Effector memory CD4-positive, alpha-beta T cell (primary cell): Measurements from ENCODE around the gene GALNTL6.

Source experiments
- DNase-seq, 3 donors: peaks; one replicate each; pipeline ENCODE4 v3.0.0-alpha.2; 2020
- H3K27ac ChIP-seq: 2 replicates; pipeline ENCODE4 v1.7.0; 2013; ENCODE audit warnings: mild to moderate bottlenecking, low read length, moderate library complexity; ENCODE audit not compliant: insufficient read depth, poor library complexity, severe bottlenecking
- H3K27me3 ChIP-seq: replicated peaks from 2 replicates; pipeline ENCODE4 v1.7.0; 2013; ENCODE audit warnings: mild to moderate bottlenecking, low read length; ENCODE audit not compliant: insufficient read depth, control insufficient read depth, poor library complexity, severe bottlenecking
- H3K36me3 ChIP-seq: 2 replicates; pipeline ENCODE4 v1.7.0; 2013; ENCODE audit warnings: mild to moderate bottlenecking, low read length, moderate library complexity; ENCODE audit not compliant: control insufficient read depth, insufficient read depth
- H3K4me1 ChIP-seq: 2 replicates; pipeline ENCODE4 v1.7.0; 2013; ENCODE audit warnings: low read length, mild to moderate bottlenecking; ENCODE audit not compliant: control insufficient read depth, insufficient read depth, poor library complexity, severe bottlenecking
- H3K4me3 ChIP-seq: 2 replicates; pipeline ENCODE4 v1.7.0; 2013; ENCODE audit warnings: low read length, low read depth, mild to moderate bottlenecking; ENCODE audit not compliant: insufficient read depth, poor library complexity, severe bottlenecking
- H3K9me3 ChIP-seq: 2 replicates; pipeline ENCODE4 v1.7.0; 2013; ENCODE audit warnings: mild to moderate bottlenecking, low read length, moderate library complexity; ENCODE audit not compliant: control insufficient read depth

Gene GALNTL6

GRCh38 chr4:172806841-172807240 lies 993.6 kb downstream of the GALNTL6 start:
- no peaks in the 10 kb centered on the region for H3K9me3 ChIP-seq
- no peak for DNase-seq
- H3K27ac ChIP-seq, result no peak overlapping the region
- H3K27me3 ChIP-seq, result no peaks in the 10 kb centered on the region
- H3K36me3 ChIP-seq, result no peaks in the 10 kb centered on the region
- no peaks in the 10 kb centered on the region for H3K4me1 ChIP-seq
- no peak overlapping the region for H3K4me3 ChIP-seq

- Histone ChIP-seq H3K4me3 (no peak overlapping the region), H3K9me3 (no peaks in the 10 kb centered on the region), H3K27ac (no peak overlapping the region), H3K4me1 (no peaks in the 10 kb centered on the region), H3K27me3 (no peaks in the 10 kb centered on the region), H3K36me3 (no peaks in the 10 kb centered on the region)
- DNase-seq, result no peak
These were observed 995.0 kb downstream of the GALNTL6 start for GRCh38 chr4:172808196-172808595.

DNA sequence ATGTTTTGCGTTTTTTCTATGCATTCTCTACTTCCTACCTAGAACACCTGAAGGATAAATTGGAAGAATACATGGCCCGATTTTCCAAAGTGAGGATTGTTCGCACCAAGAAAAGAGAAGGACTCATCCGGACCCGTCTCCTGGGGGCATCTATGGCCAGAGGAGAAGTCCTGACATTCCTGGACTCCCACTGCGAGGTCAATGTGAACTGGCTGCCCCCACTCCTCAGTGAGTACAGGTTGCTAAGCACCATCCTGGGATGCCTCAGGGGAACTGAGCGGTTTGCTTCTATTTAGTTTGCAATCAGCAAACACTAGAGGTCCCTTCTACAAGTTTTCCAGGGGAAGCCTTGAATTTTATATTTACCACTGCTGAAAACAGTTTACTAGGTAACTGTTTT lies 996.1 kb downstream of the GALNTL6 start:
- no peaks in the 10 kb centered on the region for H3K4me1 ChIP-seq
- no peak overlapping the region for H3K27ac ChIP-seq
- no peaks in the 10 kb centered on the region for H3K36me3 ChIP-seq
- no peaks in the 10 kb centered on the region for H3K27me3 ChIP-seq
- no peak for DNase-seq
- H3K9me3 ChIP-seq, result no peaks in the 10 kb centered on the region
- no peak overlapping the region for H3K4me3 ChIP-seq

DNA sequence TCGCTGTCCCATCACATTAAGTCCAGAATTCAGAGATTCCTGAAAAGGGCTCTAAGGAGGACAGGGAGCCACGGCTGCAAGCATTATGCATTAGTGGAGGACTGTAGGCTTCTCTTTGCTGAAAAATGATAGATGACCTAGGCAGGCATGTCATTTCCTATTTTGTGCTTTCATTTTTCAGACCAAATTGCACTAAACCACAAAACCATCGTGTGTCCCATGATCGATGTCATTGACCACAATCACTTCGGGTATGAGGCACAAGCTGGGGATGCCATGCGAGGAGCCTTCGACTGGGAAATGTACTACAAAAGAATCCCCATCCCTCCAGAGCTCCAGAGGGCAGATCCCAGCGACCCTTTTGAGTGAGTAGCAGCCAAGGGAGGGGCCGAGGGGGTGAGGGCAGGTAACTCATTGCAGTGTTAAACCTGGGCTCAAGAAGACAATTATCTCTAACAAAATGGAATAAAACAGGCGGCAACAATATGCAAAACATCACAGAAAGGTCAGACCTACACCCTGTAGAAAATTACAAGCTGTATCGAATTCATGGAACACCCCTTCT lies 1000.2 kb downstream of the GALNTL6 start:
- no peak for DNase-seq
- Histone ChIP-seq H3K4me3 (no peak overlapping the region), H3K4me1 (no peaks in the 10 kb centered on the region), H3K27ac (no peak overlapping the region), H3K27me3 (no peaks in the 10 kb centered on the region), H3K9me3 (no peaks in the 10 kb centered on the region), H3K36me3 (no peaks in the 10 kb centered on the region)

DNA sequence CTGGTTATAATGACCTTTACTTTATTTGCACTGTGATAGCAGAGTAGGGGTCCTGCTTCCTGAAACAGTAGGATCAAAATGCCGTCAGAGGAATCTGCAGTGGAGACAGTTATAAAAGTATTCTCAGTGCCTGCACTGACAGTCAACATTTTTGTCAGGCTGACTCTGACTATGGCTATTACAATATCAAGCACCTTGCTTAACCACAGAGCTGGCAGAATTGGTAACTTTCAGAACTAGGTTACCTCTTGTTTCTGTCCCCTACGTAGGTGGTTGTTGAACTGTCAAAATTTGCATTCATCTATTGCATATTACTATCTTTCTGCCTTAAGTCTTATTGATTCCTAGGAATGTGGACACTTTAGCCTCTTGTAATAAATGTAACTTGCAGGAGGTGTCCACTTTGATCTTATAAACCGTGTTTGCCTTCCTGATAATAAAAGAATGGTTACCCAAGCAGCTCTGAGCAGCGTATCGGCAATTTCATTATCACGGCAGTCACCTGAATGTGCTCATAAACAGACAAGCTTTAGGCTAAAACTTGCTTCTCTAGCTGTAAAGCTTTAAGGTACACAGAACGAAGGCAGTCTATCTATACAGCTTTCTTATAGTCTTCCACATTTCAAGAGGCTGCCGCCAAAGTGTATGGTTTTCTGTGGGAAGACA lies 1002.4 kb downstream of the GALNTL6 start:
- H3K27me3 ChIP-seq, result no peaks in the 10 kb centered on the region
- no peak overlapping the region for H3K4me3 ChIP-seq
- no peak for DNase-seq

GRCh38 chr4:172818901-172819300 lies 1005.7 kb downstream of the GALNTL6 start:
- Histone ChIP-seq H3K27ac (no peak overlapping the region), H3K4me1 (no peaks in the 10 kb centered on the region), H3K9me3 (no peaks in the 10 kb centered on the region), H3K4me3 (no peak overlapping the region), H3K36me3 (no peaks in the 10 kb centered on the region), H3K27me3 (no peaks in the 10 kb centered on the region)
- no peak for DNase-seq

More for the DNA sequence above, 1002.4 kb downstream of the GALNTL6 start:
- Histone ChIP-seq H3K36me3 (no peaks in the 10 kb centered on the region), H3K4me1 (no peaks in the 10 kb centered on the region), H3K27ac (no peak overlapping the region), H3K9me3 (no peaks in the 10 kb centered on the region)

DNA sequence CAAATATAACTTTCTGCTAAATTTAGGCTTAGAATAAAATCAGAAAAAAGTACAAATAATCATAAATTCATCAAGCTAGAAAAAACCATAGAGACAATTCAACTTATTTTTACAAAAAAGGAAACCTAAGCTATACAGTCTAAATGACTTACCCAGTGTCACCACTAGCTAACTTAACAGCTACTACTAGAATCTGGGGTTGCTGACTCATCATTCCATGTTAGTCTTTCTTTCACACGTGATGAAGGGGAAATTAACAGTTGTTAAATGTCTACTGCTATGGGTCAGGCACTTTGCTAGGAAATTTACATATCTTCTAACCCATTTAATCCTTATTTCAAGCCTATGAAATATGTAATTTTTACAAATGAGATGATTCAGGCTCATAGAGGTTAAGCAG lies 1006.1 kb downstream of the GALNTL6 start:
- DNase-seq, result no peak
- H3K4me3 ChIP-seq, result no peak overlapping the region
- H3K27me3 ChIP-seq, result no peaks in the 10 kb centered on the region
- H3K4me1 ChIP-seq, result no peaks in the 10 kb centered on the region
- H3K9me3 ChIP-seq, result no peaks in the 10 kb centered on the region
- no peaks in the 10 kb centered on the region for H3K36me3 ChIP-seq
- no peak overlapping the region for H3K27ac ChIP-seq

DNA sequence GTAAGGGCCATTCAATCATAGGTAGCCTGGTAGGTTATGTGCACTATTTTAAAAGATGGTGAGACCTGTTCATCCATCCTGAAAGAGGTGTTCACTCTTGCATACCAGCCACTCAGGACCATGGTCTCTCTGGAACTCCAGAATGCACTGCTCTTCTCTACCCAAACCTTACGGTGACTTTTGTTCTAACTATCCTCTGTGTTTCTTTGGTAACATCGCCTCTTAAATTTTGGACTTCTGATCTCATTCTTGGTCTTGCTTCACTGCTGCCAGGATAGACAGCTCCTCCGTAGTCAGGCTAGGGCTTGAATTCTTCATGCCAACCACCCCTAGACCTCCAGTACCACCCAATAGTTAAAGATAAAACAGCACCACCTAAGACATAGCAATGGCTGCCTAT lies 1009.1 kb downstream of the GALNTL6 start:
- no peaks in the 10 kb centered on the region for H3K36me3 ChIP-seq
- no peak overlapping the region for H3K4me3 ChIP-seq
- DNase-seq, result no peak
- no peaks in the 10 kb centered on the region for H3K9me3 ChIP-seq
- no peaks in the 10 kb centered on the region for H3K4me1 ChIP-seq
- H3K27me3 ChIP-seq, result no peaks in the 10 kb centered on the region
- H3K27ac ChIP-seq, result no peak overlapping the region

DNA sequence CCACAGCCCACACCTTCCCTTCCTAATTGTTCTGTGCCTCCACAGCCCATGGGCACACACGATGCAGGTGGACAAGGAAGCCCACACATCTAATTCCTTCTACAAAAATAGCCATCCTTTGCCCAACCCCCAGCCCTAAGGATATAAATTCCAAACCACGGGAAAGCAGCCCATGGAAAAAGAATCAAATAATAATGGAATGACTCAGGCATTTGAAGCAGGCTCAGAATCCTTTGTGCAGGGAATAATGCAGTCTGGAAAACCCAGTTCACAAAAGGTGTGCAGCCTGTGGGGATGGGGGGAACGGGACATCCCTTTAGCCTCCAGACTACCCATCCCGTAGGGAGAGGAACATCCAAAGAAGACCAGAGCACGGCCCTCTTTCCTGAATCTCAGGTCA lies 1013.1 kb downstream of the GALNTL6 start:
- Histone ChIP-seq H3K4me1 (no peaks in the 10 kb centered on the region), H3K4me3 (no peak overlapping the region), H3K27ac (no peak overlapping the region), H3K27me3 (no peaks in the 10 kb centered on the region), H3K9me3 (no peaks in the 10 kb centered on the region), H3K36me3 (no peaks in the 10 kb centered on the region)
- DNase-seq, result no peak

- DNase-seq, result no peak
- no peak overlapping the region for H3K4me3 ChIP-seq
- H3K36me3 ChIP-seq, result no peaks in the 10 kb centered on the region
- H3K4me1 ChIP-seq, result no peaks in the 10 kb centered on the region
- H3K27me3 ChIP-seq, result no peaks in the 10 kb centered on the region
- H3K9me3 ChIP-seq, result no peaks in the 10 kb centered on the region
- H3K27ac ChIP-seq, result no peak overlapping the region
These were observed 1013.7 kb downstream of the GALNTL6 start for GRCh38 chr4:172826861-172827260.
